Uterus (tissue), 2 donors: ENCODE results near the gene EPHA5.

Experiments used
- CTCF ChIP-seq, 4 experiments: fragments of 200-600 bp in 2 of 4; fragments of 450-650 bp in 2 of 4; sonication (generic) in 2 of 4; IDR thresholded peaks; one replicate each; pipeline ENCODE4 v1.5.1; 2016 to 2019; ENCODE audit warnings: antibody characterized with exemption in 4 of 4, mild to moderate bottlenecking in 2 of 4, moderate library complexity in 1 of 4
- POLR2A ChIP-seq, 2 donors: fragments of 450-650 bp; IDR thresholded peaks; one replicate each; pipeline ENCODE4 v1.6.1; 2016; ENCODE audit warnings: antibody characterized with exemption in 2 of 2, mild to moderate bottlenecking in 1 of 2, moderate library complexity in 1 of 2

GRCh38 chr4:65599340-65599739, 70.9 kb downstream of the EPHA5 start:
- TF ChIP-seq POLR2A (IDR thresholded peaks at IDR 0.05) (no peak), CTCF (IDR thresholded peaks at IDR 0.05) (no peak)
